DOHH2 (cell line): Measurements from ENCODE around the gene KRT14.

Source experiments
- CTCF ChIP-seq: fragments of 200-600 bp; sonication (generic); IDR thresholded peaks from one replicate; pipeline ENCODE4 v1.5.1; 2014; ENCODE audit warnings: antibody characterized with exemption, mild to moderate bottlenecking, low read depth, low read length; ENCODE audit not compliant: poor library complexity, severe bottlenecking
- EZH2phosphoT487 ChIP-seq: fragments of 200-600 bp; sonication (generic); IDR thresholded peaks from 2 replicates; pipeline ENCODE4 v1.6.1; 2017; ENCODE audit warnings: borderline replicate concordance, mild to moderate bottlenecking, antibody characterized with exemption, low read length, moderate library complexity, mixed read lengths

GRCh38 chr17:41544491-41544892 lies 42.2 kb downstream of the KRT14 start:
- no peak for TF ChIP-seq CTCF
- no peak for TF ChIP-seq EZH2phosphoT487
